ENCODE results near the gene HPCAL4.

DNA sequence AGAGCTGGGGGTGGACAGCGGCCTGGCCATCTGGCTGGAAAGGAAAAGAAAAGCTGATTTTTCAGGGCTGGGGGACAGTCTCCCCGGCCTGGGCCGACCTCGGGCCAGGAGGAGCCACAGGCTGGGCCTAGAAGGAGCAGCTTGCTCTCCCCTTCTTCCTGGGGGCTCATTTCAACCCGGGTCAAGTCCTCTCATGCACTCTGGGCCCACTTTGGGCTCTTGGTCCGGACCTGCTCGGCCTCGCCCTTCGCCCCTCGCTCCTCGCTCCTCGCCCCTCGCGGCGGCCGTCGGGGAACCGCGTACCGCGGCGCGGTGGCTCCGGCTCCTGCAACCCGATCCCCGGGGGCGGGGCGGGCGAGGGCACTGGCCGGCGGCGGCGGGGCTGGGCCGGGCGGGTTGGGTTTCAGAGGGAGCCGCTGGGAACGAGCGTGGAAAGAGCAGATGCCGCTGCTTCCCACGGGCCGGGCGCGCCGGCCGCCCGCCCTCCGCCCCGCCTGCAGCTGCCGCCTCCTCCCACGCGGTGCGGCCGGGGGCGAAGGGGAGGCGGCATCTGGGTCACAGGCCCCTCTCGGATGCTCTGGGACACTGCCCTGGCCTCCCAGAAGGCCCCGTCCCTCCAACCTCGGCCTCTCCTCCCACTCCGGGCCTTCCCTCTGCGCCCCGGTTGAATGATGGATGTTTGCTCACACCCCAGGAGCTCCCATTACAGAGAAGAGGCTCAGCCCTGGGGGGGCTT, 58.4 kb downstream of the HPCAL4 start:
- TF ChIP-seq EZH2phosphoT487 (IDR thresholded peaks at IDR 0.05; ENCODE audit: insufficient read depth, low read depth) = no peak
- no peak for TF ChIP-seq EZH2 (IDR thresholded peaks at IDR 0.05; ENCODE audit: insufficient read depth, poor library complexity, severe bottlenecking)
